Right renal pelvis (tissue), 4 donors: ENCODE data around the gene GPC1. TPM values are rescaled to one million over a fixed set of nuclear protein-coding genes. Genes with fewer than 3 reads are reported as not detected.
"Not testable (repeated sequence)": the region's sequence is repeated elsewhere in the genome, so short reads cannot be mapped to it uniquely, and the experiment has no call there.

ENCODE experiments used
- DNase-seq, 4 donors: peaks; one replicate each; pipeline ENCODE4 v3.0.0-alpha.2; 2013; ENCODE audit warnings: low read depth in 4 of 4, low spot score in 3 of 4, missing footprints in 1 of 4
- polyA plus RNA-seq, 4 donors: library from polyadenylated mRNA; unstranded; fragments of 120-200 nt; gene quantifications; one replicate each; pipeline ENCODE4 v1.2.1, GENCODE V29; 2013; ENCODE audit not compliant: insufficient read length in 4 of 4

GPC1 gene
- polyA plus RNA-seq, 4 donors = 27.8 to 46.3 (median 33.4) TPM

DNA sequence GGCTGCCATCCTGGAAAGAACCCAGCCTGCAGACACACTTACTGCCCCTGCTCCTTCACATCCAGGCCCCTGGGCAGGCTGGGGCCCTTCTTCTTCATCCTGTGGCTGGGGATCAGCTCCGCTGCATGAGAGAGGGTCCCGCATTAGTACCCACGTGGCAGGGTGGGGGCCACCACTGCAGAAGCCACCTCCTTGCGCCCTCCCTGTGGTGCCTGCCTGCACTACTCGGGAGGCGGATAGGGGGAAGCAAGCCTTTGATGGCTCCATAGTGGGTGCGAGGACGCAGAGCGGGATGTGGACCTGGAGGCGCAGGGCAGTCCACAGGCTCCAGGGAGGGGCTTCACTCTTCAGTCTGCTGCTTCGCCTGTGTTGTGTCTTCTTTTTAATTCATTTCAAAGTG lies 46.7 kb downstream of the GPC1 start:
- no peak for DNase-seq

DNA sequence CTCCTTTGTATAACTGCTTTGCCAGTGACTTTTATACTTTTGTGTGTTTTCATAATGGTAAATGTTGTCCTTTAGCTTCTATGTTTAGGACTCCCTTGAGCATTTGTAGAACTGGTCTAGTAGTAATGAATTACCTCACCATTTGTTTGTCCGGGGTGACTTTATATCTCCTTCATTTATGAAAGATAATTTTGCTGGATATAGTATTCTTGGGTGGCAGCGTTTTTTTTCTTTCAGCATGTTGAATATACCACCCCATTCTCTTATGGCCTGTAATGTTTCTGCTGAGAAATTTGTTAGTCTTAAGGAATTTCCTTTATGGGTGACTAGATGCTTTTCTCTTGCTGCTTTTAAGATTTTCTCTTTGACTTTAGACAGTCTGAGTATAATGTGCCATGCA lies 56.0 kb downstream of the GPC1 start:
- DNase-seq = no peak

DNA sequence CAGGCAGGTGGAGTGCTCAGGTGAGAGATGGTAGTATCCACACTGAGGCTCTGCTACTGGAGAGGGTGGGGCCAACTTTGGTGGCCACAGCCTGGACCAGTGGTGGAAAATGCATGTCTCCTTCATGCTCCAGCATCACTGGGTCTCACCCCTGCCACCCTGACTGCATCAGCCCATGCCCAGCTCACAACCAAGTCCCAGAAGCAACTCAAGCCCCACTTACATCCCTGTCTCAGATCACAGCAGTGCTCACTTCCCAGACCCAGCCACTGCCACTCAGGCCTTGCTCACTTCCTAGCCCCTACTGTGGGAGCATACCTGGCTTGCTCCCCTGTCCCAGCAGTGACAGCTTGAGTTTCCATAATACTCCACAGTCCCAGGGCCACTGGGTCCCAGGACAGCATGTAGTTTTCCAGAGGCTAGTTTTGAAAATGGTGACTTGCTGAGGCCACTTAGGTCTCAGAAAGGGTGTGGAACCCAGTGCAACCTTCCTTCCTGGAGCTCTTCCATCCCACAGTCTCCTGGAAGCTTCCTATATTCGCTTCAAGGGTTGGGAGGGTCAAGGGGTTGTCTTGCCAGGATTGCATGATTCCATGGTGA lies 58.8 kb downstream of the GPC1 start:
- DNase-seq = no peak

DNA sequence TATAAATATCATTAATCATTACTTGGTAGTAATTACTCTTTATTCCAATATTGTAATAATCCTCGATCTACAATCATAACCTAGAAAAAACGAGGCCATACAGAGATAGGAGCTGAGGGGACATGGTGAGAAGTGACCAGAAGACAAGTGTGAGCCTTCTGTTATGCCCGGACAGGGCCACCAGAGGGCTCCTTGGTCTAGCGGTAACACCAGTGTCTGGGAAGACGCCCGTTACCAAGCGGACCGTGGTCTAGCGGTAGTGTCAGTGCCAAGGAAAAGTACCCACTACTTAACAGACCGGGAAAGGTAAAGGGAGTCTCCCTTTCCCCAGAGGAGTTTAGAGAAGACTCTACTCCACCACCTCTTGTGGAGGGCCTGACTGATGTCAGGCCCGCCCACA lies 59.5 kb downstream of the GPC1 start:
- DNase-seq = not testable (repeated sequence)

DNA sequence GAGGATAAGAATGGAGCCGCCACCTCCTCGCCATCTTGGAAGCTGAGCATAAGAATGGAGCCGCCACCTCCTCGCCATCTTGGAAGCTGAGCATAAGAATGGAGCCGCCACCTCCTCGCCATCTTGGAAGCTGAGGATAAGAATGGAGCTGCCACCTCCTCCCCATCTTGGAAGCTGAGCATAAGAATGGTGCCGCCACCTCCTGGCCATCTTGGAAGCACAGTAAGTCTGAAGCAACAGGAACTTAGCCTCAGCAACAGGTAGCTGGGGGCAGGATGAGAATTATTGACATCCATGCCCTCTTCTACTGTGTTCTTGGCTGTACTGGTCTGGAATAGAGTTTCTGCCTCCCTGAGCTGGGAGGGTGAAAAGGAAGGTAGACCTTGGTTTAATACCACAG lies 61.6 kb downstream of the GPC1 start:
- not testable (repeated sequence) for DNase-seq

DNA sequence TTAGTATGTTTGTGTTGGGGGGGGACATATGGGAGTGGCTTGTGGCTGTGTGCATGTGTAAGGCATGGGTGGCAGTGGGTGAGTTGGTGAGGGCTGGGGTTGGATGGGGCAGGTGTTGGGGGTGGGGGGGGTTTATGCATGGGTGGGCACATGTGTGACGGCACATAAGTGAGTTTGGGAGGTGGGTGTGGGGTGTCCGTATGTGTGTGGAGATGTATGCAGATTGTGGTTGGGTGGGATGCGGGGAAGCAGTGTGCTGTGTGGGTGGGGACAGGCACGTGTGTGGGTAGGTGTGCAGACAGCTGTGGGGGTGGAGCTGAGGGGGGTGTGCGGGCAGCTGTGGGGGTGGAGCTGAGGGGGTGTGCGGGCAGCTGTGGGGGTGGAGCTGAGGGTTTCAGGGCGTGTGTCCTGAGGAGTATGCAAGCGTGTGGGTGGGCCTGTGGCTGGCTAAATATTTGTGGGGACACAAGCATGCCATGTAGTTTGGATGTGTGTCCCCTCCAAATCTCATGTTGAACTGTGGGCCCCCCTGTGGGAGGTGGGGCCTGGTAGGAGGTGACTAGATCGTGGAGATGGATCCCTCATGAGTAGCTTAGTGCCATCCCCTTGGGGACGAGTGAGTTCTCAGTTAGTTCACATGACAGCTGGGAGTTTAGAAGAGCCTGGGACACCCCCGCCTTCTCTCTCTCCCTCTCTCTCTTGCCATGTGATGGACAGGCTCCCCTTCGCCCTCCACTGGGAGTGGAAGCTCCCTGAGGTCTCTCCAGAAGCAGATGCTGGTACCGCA lies 62.9 kb downstream of the GPC1 start:
- DNase-seq = no peak

DNA sequence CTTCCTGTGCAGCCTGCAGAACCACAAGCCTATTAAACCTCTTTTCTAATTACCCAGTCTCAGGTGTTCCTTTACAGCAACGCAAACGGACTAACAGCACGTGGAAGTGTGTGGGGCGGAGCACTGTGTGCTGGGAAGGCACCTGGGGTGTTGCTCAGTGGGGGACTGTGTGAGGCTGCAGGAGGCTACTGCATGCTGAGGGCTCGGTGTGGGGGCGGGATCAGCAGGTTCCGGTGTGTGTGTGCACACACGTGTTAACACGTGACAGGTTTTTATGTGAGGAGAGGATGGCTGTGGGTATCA lies 63.4 kb downstream of the GPC1 start:
- no peak for DNase-seq

DNA sequence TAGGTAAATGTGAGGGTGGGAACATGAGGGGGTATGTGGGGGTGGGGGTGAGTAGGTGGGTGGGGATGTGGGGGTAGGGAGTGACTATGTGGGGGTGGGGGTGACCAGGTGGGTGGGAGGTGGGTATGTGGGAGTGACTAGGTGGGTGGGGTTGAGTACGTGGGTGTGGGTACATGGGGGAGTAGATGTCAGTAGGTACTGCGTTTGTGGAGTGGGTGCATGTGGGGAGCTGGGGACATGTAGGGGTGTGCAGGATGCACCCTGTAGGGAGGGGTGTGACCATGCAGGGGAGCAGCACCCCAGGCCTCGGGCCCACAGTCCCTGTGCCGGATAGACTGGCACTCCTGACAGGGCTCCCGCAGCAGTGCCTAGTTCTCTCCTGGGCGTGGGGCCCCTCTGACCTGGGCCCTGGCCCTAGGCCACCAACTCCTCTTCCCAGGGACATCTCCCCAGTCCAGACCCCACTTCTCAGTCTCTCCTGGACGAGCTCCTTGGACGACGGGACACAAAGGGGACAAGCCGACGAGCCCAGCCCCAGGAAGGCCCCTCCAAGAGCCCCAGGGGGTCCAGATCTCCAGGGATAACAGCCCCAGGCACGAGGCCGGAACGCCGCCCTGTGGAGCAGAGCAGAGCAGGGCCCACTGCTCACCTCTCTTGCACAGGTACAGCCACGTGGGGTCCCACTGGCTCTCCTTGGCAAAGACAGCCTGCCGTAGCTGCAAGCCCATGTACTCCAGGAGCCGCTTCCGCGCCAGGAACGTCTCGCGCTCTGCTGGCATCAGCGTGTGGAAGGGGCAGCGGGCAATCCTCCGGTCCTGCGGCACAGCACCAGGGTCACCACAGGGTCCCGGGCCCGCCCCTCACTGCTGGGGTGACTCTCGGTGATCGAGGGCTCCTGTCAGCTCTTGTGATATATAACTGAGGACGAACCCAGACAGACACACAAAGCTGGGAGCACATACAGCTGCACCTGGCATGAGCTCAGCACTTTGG lies 64.1 kb downstream of the GPC1 start:
- no peak for DNase-seq

DNA sequence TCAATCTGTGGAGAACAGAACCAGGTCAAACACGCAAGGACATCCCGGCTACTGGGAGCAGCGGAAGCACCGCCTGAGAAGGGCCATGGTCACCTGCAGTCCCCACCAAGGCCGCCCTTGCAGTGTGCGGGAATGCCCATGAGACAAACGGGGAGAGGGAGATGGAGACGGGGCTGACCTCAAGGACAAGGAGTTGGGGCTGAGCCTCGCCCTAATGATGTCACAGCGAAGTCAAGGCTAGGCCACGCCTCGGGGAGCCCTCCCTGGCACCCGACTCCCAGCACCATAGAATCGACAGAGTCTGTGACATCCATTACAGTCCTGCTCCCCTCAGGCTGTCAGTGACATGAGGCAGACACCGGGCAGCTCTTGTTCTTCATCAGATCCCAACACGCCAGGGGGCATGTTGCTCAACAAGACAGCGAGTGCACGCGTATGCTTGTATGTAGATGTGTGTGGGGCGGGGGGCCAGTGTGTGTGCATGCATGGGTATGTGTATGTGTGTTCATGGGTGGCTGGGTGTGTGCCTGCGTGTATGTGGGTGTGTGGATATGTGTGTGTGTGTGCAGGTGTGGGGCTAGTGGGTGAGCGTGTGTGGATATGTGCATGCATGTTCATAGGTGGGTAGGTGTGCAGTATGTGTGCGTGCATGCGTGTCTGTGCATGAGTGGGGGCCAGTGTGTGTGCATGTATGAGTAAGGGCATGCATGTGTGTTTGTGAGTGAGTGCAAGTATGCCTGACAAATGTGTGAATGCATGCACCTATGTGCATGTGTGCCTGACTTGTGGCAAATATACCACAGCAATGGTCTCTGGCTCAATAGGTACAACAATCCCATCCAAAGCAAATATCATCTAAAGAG lies 65.3 kb downstream of the GPC1 start:
- no peak for DNase-seq

DNA sequence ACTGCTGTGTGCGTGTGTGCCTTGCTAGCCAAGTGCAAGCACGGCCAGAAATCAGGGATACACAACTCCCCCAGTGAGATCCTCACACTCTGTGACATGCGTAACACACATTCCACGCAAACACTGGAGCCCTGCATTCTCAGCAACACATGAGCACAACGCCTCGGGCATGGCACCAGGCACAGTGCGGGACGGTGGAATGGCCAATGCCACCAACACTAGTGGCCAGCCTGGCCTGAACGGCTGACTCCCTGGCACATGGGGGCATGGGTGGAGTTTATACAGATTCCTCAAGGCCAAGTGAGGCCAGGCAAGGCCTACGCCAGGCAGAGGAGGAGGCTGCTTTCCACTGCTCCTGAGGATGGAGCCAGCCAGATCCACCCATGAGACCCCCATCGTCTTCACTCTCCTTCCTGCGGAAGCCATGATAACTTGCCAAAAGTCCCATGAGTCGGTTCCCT lies 66.1 kb downstream of the GPC1 start:
- no peak for DNase-seq

DNA sequence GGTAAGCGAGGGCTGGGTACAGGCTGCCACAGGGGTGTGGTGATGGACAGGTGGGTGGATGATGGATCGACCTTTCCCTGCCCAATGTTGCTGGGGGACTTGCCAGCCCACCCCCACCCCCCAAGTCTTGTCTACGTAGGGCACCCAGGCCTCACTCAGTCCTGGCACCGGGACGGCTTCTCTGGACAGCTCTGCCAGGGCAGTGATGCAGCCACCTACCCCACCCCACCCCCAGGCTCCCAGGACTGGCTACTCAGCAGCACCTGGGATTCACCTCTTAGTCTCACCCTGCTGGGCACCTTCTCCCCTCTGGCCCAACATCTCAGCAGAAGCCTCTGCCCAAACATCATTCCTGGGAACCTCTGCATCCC lies 66.6 kb downstream of the GPC1 start:
- DNase-seq = no peak

DNA sequence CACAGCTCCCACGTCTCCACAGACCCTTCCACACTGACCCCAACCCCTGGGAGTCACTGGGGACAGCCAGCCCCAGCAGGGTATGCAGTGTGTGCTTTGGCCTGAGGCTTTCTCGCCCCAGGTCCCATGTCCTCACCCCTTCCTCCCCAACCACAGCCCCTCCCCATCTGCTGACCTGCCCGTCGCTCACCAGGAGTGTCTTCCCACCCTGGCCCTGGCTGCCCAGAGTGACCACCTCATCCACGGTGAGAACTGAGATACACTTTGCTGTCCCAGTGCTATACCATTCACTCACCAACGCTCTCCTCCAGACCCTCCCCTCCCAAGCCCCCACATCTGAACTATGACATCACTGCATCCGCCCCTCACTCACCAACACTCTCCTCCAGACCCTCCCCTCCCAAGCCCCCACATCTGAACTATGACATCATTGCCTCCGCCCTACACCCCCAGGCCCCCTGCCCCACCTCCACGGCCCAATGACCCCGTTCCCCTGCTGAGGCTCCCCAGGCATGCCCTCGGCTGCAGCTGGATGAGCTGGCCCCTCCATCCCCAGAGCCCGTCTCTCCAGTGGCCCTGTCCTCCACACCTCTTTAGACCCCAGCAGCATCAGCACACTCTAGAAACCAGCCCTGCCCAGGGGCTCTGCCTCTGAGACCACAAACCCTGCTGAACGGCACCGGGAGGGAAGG lies 67.1 kb downstream of the GPC1 start:
- DNase-seq = no peak

DNA sequence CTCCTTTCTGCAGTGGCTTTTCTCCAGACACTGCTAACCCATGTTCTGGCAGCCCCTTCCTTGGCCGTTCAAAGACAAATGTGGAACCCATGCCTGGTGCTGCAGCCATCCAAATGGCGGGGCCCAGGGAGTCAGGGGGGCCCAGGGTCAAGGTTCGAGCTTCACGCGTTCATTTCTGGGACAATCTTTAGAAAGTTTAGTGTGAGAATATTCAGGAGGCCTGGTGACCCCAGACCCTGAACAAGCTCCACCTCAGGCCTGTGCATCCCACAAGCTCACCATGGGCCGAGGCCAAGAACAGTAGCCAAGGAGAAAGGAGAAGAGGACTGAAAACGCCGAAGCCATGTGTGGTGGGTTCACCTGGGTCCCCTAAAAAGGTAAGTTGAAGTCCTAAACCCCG lies 67.9 kb downstream of the GPC1 start:
- no peak for DNase-seq

DNA sequence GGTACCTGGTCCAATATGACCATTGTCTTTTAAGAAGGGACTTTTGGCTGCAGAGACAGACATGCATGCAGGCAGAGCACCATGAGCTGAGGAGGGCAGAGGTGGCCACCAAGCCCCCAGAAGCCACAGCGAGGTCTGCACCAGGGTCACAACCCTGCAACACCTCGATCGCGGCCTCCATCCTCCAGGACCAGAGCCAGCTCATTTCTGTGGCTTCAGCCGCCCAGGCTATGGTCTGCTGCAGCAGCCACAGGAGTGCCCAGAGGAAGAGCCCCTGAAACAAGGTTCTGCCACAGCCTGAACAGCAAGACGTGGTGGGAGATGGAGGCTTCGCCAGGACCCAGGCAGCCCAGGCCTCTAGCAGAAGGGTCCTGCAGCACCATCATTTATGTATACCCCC lies 68.4 kb downstream of the GPC1 start:
- no peak for DNase-seq

DNA sequence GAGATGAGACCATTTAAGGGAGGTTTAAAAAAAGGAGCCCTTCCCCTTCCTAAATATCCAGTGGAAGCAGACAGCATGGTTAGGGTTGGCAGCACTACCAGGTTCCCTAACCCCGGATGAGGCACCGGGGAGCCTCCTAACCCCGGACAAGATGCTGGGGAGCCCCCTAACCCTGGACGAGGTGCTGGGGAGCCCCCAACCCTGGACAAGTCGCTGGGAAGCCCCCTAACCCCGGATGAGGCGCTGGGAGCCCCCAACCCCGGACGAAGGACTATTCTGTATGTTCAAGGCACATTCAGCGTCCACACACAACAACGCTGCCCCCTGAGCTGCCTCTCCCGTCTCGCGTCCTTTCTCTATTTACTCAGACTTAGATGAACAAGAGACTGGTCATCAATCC lies 70.4 kb downstream of the GPC1 start:
- no peak for DNase-seq

DNA sequence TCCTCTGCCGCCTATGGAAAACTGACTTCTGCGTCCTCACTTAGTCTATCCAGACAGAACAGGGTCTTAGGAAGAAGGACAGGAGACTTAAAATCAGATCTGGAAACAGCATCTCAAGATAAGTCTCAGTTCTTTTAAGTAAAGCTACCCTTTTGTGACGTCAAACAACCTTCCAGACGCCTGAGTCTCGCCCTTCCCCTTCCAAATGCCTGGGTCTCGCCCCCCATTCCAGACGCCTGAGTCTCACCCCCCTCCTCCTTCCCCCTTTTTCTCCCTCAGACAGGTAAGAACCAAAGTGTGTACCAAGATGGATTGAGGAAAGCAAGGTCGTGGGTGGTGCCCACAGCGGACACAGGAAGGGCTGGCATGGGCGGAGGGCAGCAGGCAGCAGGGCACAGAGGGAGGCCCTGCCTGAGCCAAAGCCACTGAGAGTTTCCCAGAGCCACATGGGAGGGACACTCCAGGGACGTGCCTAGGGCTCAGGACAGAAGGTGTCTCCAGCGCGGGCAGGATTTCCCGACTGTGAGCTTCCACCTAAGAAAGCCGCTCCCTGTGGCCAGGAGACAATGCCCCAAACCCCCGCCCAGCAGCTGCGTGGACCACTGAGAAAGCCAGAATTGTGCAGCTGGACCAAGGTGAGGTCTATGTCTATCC lies 71.1 kb downstream of the GPC1 start:
- no peak for DNase-seq

DNA sequence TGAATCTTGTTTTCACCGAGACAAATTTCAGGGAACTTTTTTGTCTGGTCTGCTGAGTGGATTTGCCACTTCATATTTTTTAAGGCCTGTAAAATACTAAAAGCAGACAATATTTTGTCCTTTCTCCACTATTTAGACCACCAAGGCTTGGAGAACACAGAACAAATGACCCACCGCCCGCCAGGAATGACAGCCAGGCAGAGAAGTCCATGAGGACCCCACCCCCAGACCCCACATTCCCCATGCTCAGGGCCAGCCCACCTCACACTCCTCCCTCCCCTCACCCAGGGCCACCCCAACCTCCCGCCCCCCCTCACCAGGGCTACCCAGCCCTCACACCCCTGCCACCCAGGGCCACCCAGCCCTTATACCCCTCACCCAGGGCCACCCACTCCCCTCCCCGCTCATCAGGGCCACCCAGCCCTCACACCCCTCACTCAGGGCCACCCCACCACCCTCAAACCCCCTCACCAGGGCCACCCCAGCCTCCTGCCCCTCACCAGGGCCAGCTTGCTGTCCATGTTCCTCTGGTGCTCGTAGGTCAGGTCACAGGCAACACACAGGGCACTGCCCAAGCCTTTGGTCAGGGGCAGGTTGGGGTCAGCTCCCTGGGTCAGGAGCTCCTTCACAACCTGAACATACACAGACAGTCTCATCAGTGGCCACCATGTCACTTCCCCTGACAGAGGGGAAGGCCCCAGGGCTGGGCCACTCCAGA lies 71.8 kb downstream of the GPC1 start:
- no peak for DNase-seq

DNA sequence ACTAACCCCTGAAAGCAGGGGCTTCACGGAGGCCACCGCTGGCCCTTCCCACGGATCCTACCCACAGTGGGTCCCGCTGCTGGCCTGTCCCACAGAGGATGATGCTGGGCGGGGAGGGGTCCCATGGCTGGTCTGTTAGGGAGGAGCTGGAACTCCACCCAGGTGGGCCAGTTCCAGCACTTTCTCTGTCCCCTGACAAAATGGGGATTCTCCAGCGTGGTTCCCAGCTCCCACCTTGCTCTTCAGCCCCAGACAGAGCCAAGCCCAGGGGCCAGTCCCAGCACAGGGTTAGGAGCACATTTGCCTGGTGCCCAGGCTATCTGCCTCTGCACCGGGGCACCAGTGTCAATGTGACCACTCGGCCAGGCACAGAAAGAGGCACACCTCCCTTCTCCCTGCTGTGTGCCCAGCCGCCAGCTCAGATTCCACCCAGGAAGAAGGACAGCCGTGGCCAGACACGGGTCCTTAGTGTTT lies 72.4 kb downstream of the GPC1 start:
- no peak for DNase-seq
